Measurements from ENCODE around the gene MCU.

DNA sequence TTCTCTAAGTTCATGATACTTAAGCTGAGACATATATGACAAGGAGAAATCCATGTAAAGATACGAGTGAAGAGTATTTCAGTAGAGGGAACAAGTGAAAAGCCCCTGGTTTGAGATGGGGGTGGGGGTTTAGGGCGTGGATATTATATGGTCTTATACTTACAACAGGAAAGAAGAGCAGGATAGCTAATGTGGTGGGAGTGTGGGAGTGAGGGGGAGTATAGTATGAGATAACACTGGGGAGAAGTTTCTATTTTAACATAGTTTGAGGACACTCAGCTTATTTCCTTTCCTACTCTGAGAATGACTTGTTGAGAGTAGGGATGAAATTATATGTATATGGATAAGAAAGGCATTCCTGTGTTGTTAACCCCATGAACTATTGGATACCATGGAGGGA, 36.5 kb downstream of the MCU start:
- TF ChIP-seq, protein P1, sequence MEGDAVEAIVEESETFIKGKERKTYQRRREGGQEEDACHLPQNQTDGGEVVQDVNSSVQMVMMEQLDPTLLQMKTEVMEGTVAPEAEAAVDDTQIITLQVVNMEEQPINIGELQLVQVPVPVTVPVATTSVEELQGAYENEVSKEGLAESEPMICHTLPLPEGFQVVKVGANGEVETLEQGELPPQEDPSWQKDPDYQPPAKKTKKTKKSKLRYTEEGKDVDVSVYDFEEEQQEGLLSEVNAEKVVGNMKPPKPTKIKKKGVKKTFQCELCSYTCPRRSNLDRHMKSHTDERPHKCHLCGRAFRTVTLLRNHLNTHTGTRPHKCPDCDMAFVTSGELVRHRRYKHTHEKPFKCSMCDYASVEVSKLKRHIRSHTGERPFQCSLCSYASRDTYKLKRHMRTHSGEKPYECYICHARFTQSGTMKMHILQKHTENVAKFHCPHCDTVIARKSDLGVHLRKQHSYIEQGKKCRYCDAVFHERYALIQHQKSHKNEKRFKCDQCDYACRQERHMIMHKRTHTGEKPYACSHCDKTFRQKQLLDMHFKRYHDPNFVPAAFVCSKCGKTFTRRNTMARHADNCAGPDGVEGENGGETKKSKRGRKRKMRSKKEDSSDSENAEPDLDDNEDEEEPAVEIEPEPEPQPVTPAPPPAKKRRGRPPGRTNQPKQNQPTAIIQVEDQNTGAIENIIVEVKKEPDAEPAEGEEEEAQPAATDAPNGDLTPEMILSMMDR (IDR thresholded peaks at IDR 0.05; ENCODE audit: low read depth, low read length) = no peak
- no peak for TF ChIP-seq POLR2A (IDR thresholded peaks at IDR 0.05; ENCODE audit: extremely low read depth, insufficient read length)
